HuH-7 (cell line): ENCODE measurements around the gene MAPRE2.
A peak's percentile ranks its signal among the peaks of the same experiment; 100 is the strongest.
"Not testable (repeated sequence)": the region's sequence is repeated elsewhere in the genome, so short reads cannot be mapped to it uniquely, and the experiment has no call there.

Experiments used
- DNase-seq: peaks from one replicate; pipeline ENCODE4 v3.0.0; 2011; ENCODE audit warnings: low spot score

MAPRE2 gene

DNA sequence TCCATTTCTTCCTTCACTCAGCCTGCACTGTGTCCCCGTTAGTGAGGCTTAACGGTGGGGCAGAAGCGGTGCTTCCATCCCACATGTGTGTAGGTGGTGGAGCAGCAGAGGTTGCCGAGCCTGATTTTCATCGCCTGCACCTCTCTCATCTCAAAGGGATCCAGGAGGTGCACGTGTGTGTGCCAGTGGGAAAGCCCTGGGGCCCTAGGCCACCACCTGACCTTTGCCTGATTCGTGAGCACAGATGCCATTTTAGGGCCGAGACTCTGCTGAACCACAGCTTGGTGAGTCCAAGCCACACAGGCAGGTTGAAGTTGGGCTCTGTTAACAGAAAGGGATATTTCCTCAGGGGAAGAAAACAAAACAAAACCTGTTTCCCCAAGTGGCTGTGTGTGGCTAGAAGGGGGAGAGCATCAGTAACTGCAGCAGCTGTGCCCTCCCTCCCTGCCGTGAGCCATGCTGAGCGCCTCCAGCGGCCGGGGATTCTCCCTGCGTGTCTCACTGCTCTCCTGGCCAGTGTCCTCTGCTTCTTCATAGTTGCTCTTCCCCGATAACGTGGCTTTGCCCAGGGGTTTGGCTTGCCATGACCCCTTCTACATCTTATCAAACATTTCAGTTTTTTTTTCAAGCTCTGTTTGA, 81.5 kb downstream of the MAPRE2 start:
- DNase-seq = no peak

GRCh38 chr18:35123811-35124210, 82.6 kb downstream of the MAPRE2 start:
- DNase-seq = no peak

DNA sequence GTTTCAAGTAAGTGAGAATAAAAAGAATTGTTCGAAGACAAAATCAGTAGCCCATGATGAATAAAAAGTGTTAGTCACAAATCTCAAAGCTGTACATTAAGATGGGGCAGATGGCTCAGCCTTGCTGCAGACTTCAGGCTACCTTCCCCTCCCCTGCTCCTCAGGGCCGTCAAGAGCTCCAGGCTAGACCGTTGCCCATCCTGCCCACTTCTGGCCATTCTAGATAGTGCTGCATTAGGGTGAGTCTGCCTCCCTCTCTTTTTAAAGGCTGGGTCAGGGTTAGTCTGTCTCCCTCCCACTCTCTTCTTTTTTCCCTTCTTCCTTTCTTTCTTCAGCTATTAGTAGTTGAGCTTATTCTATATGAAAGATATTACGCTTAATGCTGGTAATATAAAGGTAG, 86.0 kb downstream of the MAPRE2 start:
- peak; percentile 9 for DNase-seq

DNA sequence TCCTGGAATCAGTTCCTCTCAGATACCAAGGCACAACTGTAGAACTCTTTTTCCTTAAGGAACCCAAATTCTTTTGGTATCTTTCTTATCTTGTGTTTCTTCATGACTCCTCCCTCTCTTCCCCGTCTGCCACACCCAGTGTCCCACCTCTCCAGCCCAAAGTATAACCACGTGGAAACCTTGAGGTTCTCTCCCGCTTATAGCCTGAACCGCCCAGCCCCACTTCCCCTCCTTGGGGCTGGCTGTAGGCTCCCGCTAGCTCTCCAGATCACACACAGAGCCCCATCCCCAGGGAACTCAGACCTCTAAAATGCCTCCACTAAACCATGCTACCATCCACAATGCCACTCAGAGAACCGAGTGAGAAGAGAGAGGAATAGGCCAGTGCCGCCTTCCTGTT, 87.5 kb downstream of the MAPRE2 start:
- no peak for DNase-seq

DNA sequence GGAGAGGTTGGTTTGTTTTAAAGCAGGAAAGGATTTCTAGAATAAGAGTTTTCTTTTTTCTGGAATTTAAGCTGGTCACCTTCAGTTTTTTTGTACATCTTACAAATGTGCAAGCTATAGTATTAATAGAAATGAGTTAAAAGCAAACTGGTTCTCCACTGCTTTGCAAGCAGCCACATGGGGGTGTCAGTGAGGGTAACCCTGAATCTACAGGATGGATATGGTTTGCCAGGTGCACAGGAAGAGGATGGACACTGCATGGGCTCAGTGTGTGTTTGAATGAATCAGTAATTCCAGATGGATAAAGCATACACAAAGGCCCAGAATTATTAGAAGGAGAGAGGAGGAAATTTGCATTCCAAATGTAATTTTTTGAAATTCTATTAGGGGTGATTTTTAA, 89.0 kb downstream of the MAPRE2 start:
- no peak for DNase-seq

DNA sequence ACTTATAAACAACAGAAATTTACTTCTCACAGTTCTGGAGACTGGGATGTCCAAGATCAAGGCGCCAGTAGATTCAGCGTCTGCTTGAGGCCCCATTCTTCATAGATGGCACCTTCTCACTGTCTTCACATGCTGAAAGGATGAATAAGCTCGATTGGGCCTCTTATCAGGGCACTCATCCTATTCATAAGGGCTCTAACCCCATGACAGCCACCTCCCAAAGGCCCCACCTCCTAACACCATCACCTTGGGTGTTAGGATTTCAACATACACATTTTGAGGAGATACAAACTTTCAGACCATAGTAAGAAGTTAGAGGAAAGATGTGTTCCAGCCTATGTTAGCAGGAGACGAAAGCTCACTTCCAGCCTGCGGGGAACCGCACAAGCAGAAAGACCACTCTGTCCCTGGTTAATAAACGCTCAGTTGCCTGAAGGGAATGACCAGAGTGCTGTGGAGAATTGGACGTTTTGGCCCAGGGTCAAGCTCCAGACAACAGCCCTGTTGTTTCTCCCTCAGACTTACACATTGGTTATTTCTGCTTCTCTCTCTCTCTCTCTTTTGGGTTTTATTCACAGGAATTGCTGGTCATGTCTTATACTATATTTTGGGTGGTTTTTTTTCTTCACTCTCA, 90.3 kb downstream of the MAPRE2 start:
- DNase-seq = no peak

GRCh38 chr18:35132021-35132902, 91.0 kb downstream of the MAPRE2 start:
- DNase-seq = no peak

DNA sequence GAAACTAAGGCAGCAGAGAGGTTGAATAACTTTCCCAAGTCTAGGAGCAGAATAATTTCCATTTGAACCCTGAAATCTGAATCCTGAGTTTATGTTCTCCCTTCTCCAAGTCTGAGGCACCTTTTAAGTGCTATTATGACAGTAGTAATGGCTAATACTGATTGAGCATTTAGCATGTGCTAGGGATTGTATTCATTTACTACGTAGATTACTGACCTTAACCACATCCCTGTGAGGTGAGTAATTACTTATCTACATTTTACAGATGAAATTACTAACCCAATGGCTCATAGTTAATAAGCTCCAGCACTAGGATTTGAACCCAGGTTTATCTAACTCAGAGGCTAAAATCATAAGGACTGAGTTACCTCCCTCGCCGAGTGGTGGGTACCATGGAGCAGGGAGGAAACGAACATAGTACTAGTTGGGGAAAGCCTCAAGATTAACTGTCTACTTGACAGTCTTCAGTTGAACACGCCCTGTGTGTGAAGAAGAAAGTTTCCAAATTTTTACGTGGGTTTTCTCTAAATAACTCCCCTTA, 93.0 kb downstream of the MAPRE2 start:
- DNase-seq = no peak

- no peak for DNase-seq
Measured at GRCh38 chr18:35134791-35135531, 93.7 kb downstream of the MAPRE2 start.

DNA sequence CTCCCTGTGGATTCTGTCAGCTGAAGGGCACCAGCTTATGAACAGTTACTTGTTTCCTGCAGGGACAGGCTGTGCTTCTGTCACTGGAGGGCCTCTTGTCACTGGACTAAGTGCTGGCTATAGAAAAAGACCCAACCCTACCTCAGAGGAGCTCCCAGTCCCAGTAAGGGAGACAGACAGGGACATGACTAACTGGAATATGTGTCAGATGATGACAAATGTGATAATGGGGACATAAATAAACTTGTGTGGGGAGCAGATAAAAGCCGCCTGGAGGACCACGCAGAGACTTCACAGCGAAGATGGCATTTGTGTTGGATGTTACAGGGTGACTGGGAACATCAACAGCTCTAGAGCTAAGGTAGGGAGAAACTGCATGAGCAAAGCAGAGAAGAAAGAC, 95.0 kb downstream of the MAPRE2 start:
- no peak for DNase-seq

DNA sequence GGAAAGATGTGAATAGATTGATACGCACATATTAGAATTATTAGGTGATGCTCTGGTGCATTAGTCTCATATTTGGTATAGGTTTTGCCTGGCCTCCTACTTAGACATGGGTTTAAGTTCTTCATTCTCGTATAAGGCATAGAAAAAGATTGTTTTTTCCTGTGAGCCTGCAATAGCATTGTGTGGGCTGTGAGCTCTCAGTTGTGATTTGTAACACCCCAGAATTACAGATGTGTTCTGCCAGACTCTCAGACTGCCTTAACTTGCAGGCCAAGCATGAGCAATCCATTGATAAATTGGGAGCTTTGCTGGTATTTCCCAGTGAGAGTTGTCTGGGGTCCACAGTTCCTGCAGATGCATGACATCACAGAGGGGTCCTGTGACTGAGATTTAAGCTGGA, 95.7 kb downstream of the MAPRE2 start:
- no peak for DNase-seq

DNA sequence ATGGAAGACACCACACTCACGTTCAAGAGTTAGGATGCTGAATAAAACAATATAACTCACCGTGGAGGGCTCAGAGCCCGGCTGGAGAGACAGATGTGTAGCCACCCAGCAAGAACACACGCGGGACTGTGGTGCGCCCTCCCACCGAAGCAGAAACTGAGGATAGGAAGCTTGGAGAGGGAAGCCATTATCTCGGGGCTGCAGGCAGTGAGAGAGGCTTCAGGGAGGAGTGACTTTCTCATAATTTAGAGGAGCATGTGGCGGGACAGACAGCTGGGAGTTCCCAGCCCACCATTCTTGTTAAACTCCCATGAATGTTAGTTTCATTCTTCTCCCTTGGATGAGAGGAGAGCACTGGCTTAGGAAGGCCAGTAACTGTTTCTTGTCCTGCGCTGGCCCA, 96.4 kb downstream of the MAPRE2 start:
- no peak for DNase-seq

GRCh38 chr18:35138773-35139172, 97.6 kb downstream of the MAPRE2 start:
- DNase-seq = no peak

GRCh38 chr18:35139517-35139916, 98.3 kb downstream of the MAPRE2 start:
- no peak for DNase-seq

GRCh38 chr18:35141077-35141476, 99.9 kb downstream of the MAPRE2 start:
- DNase-seq = no peak

DNA sequence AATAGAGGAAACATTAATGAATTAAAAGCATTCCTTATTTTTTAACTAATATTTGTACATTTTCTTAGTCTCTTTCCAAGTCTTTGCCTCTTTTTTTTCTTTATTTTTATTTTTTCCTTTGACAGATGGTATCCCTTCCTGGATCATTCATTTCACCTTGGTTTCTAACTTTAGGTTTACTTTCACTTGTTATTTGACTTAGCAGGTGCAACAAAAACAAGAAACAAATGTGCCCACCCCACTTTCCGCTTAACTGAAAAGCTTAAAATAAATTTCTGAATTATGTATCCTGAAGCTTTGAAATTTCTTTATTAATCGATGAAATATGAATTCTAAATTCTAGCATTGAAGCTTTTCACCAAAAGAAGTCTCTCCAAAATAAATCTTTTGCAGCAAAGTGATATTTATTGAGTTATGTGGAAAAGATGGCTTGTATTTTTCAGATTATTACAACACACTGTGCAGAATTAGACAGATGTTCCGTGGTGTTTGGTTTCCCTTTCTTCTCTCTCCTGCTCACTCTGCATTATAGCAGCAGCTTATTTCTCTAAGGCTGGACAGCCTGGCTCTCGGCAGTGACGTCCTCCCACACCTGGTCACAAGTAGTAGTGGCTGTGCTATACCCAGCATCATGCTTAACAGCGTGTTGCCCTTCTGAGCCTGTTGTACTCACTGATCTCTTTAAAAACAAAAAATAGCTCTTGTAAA, 100.5 kb downstream of the MAPRE2 start:
- DNase-seq = no peak

DNA sequence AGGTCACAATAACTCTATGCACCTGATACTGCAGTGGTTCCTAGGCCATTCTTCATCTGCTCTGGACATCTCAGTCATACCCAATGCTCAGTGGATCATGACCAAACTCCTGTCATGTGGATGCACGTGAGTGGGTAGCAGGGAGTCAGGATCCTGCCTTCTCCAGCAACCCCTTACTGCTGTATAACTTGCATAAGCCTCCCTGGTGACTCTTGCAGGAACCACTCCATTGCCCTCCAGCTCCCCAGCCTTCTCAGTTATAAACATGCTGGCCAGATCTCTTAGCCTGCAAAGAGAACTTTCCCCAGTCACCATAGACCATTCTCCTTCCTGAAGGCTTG, 101.0 kb downstream of the MAPRE2 start:
- no peak for DNase-seq

DNA sequence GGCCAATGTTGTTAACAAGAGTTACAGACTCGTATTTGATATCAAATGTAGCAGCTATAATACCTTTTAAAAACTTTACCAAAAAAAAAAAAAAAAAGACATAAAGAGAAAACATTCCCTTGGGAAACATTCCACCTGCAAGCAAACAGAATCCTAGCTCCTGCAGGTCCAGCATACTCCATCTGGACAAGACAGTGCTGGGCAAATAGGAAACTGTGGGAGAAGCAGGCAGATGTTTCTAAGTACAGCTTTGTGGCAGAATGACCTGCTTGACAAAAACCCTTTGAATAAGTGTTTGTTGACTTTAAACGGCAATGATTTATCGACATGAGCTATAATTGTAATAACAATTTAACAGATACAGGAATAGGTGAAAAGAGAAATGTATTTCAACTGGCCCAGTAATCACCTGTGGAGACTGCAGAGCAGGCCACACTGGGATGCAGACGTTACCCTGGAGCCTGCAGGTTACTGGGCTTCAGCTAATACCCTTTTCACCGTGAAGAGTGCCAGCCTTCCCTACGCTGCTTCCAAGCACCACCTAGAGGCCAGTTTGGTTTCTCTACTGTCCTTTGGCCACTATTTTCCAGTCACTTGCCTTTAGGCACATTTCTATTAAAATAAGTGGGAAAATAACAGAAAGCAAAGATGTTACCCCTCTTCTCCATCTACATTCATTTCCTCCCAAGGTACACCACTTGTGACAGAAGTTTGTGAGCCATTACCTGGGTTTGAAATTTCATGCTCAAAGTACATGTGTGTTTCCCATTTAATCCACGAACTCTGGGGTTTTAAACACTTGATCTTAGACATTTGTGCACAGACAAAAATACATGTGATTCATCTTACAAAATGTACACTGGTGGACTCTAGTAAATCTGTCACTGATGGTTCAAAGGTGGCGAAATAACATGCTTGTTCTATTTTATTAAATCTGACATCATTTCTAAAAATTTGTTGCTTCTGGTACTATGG, 102.7 kb downstream of the MAPRE2 start:
- DNase-seq = peak; percentile 42

DNA sequence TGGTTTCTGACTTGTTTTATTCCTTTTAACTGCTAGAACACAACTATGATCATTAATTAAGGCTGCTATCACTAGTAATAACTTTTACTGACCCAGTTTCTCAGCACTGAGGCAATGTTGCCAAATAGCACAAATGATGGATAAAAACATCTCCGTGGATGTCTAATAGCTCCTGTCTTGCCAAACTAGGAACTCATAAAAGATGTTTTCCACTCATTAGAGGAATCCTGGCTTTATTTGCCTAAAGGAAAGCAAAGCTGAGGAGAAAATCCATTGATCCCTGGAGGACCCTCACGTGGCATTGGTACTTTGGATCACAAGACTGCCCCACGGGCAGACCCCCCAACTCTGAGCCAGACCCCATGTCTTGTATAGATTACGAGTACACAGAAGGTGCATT, 103.5 kb downstream of the MAPRE2 start:
- DNase-seq = no peak

GRCh38 chr18:35150195-35150594, 109.0 kb downstream of the MAPRE2 start:
- not testable (repeated sequence) for DNase-seq
